ENCODE data around the gene ROM1. TPM values are rescaled to one million over a fixed set of nuclear protein-coding genes. Genes with fewer than 3 reads are reported as not detected.
A peak's percentile ranks its signal among the peaks of the same experiment; 100 is the strongest.

The ROM1 gene
- total RNA-seq, 1 donor = 6.5 TPM

DNA sequence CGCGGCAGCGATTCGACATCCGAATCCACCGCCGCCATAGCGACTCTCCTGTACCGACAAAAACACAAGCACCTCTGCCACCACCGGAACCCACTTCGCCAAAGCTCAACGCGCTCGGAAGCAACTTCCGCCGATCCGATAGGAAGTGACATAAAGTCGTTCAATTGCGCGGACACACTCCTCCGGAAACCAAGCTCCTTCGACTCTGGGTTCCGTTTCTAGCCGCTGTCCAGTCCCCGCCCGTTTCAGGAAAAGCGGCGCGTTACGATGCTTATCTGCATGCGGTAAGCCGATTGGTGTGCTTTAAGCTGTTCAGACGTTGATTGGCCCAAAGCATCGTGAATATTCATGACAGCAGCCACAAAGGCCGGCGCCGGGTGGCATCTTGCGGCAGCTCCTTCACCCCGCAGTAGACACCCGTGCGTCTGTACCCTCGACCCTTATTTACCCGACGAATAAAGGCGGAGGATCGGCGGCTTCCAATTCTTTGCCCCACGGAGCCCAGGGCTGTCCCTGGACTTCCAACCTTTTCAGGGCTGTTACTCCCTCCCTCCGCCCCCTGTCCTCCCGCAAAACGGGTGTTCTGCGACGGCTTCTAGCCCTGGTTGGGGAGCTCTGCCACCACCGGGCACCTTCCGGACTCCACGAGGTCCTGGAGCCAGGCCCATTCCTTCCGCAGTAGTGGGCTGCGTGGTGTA, 21.5 kb upstream of the ROM1 start, which contains the start of gene TUT1:
Gene TUT1 (minus strand): TSS at position 76 of the 698 bp plus-strand sequence. CDS start 38 bp downstream, at position 38.
- peak; percentile 98 for DNase-seq (ENCODE audit: insufficient read length, low spot score, missing footprints)
- no peaks in the 10 kb centered on the region for H3K27me3 ChIP-seq (ENCODE audit: insufficient read depth, low read length)
- H3K4me3 ChIP-seq (ENCODE audit: insufficient read depth, low read length) = peak within 1 kb of the TSS; percentile 73
- H3K4me1 ChIP-seq (ENCODE audit: insufficient read depth, low read length) = peaks cover 27% of the 10 kb centered on the region
- H2AFZ ChIP-seq (ENCODE audit: low read length) = peak within 1 kb of the TSS; percentile 88
- H4K20me1 ChIP-seq (ENCODE audit: insufficient read depth, low read length) = peaks cover 3% of the 10 kb centered on the region
- peak within 1 kb of the TSS; percentile 69 for H3K27ac ChIP-seq (ENCODE audit: low read depth, low read length)
- H3K79me2 ChIP-seq (ENCODE audit: insufficient read depth, low read length) = peaks cover 22% of the 10 kb centered on the region
- H3K4me2 ChIP-seq (ENCODE audit: insufficient read depth, low read length) = peak within 1 kb of the TSS; percentile 89
- TF ChIP-seq, protein P1, sequence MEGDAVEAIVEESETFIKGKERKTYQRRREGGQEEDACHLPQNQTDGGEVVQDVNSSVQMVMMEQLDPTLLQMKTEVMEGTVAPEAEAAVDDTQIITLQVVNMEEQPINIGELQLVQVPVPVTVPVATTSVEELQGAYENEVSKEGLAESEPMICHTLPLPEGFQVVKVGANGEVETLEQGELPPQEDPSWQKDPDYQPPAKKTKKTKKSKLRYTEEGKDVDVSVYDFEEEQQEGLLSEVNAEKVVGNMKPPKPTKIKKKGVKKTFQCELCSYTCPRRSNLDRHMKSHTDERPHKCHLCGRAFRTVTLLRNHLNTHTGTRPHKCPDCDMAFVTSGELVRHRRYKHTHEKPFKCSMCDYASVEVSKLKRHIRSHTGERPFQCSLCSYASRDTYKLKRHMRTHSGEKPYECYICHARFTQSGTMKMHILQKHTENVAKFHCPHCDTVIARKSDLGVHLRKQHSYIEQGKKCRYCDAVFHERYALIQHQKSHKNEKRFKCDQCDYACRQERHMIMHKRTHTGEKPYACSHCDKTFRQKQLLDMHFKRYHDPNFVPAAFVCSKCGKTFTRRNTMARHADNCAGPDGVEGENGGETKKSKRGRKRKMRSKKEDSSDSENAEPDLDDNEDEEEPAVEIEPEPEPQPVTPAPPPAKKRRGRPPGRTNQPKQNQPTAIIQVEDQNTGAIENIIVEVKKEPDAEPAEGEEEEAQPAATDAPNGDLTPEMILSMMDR (IDR thresholded peaks at IDR 0.05; ENCODE audit: extremely low read depth, low read depth, low read length) = no peak
- H3K36me3 ChIP-seq (ENCODE audit: insufficient read depth, low read length) = peaks cover 45% of the 10 kb centered on the region
- H3K9me3 ChIP-seq (ENCODE audit: low read depth, low read length) = no peaks in the 10 kb centered on the region

DNA sequence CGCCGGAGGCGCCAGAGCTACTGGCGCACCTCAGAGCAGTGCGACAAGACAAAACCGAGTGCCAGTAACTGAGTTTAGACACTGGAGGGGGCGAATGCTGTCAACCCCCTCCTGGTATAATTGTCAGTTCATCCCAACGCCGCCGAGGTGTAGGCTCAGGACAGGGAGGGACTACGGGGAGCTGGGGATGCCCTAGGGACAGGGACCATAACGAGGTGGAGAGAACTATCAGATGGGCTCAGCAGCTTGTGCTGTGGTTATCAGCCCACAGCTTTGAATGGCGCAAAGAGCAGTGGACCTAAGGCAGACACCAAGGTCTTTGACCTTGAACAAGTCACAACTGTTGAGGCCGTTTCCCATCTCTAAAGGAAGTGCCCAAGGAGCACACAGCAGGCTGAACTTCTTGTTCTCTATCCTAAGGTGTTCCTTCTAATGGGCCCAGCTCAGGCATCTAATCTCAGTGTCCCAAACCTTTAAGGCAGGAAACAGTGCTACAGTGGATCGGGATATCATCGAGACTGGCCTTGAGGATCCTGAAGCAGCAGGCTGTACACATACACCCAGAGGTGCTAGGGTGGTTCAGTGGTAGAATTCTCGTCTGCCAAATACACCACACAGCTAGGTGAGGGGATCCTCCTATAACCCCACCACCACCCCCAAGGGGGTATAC, 20.8 kb upstream of the ROM1 start:
- Histone ChIP-seq H4K20me1 (ENCODE audit: insufficient read depth, low read length) (peaks cover 3% of the 10 kb centered on the region), H2AFZ (ENCODE audit: low read length) (peak overlapping the region; percentile 88), H3K9me3 (ENCODE audit: low read depth, low read length) (no peaks in the 10 kb centered on the region), H3K4me1 (ENCODE audit: insufficient read depth, low read length) (peaks cover 27% of the 10 kb centered on the region), H3K79me2 (ENCODE audit: insufficient read depth, low read length) (peaks cover 24% of the 10 kb centered on the region), H3K36me3 (ENCODE audit: insufficient read depth, low read length) (peaks cover 48% of the 10 kb centered on the region), H3K4me2 (ENCODE audit: insufficient read depth, low read length) (peak overlapping the region; percentile 87), H3K27me3 (ENCODE audit: insufficient read depth, low read length) (no peaks in the 10 kb centered on the region), H3K27ac (ENCODE audit: low read depth, low read length) (peak overlapping the region; percentile 56), H3K4me3 (ENCODE audit: insufficient read depth, low read length) (peak overlapping the region; percentile 73)
- peak; percentile 61 for DNase-seq (ENCODE audit: insufficient read length, low spot score, missing footprints)
- TF ChIP-seq, protein P1 (IDR thresholded peaks at IDR 0.05; ENCODE audit: extremely low read depth, low read depth, low read length) = no peak

DNA sequence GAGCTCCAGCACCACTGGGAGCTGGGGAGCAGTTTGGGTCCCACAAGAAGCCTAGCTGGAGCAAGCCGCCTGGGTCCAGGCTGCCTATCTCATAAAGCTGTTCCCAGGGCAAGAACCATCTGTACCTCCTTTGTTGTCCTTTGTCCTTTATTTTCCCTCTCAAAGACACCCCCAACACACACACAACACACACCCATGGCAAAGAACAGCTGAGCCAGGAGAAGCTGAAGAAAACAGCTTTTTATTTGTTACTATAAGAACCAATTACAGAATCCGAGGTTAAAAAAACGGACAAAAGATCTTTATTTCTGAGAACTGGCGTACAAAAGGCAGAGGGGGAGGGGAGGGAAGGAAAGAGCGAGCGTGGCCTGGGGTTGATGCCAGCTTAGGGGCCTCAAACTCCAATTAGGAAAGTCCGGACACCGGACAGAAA, 20.1 kb upstream of the ROM1 start:
- Histone ChIP-seq H3K27me3 (ENCODE audit: insufficient read depth, low read length) (no peaks in the 10 kb centered on the region), H3K36me3 (ENCODE audit: insufficient read depth, low read length) (peaks cover 49% of the 10 kb centered on the region), H3K4me2 (ENCODE audit: insufficient read depth, low read length) (no peak overlapping the region), H3K79me2 (ENCODE audit: insufficient read depth, low read length) (peaks cover 26% of the 10 kb centered on the region), H2AFZ (ENCODE audit: low read length) (no peak overlapping the region), H3K27ac (ENCODE audit: low read depth, low read length) (no peak overlapping the region), H4K20me1 (ENCODE audit: insufficient read depth, low read length) (peaks cover 8% of the 10 kb centered on the region), H3K9me3 (ENCODE audit: low read depth, low read length) (no peaks in the 10 kb centered on the region), H3K4me3 (ENCODE audit: insufficient read depth, low read length) (no peak overlapping the region), H3K4me1 (ENCODE audit: insufficient read depth, low read length) (peaks cover 22% of the 10 kb centered on the region)
- TF ChIP-seq, protein P1 (IDR thresholded peaks at IDR 0.05; ENCODE audit: extremely low read depth, low read depth, low read length) = no peak
- peak; percentile 25 for DNase-seq (ENCODE audit: insufficient read length, low spot score, missing footprints)

DNA sequence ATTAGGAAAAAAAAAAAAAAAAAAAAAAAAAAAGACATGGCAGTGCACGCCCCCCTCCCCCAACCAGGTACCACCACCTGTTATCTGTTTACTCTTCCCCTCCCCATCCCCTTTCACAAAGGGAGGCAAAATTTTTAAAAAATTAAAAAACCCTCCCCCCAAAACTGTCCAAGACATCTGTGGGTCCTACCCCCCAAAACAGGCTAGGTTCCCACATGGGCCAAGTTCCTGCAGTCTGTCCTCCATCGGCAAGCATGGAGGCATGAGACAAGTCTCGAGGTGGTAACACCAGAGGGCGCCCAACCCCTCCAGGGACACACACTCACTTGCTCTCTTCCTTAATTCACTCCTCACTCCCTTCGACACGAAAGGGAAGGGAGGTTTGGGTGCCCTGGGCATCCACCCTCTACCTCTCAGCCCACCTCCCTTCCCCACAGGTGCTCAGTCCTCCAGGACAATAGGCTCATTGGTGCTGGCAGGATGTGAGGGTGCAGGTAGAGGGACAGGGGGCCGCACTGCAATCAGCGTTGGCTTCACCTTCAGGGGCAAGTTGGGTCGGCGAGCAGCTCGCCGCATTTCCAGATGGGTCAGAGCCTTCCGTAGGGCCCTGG, 19.5 kb upstream of the ROM1 start:
- no peak overlapping the region for H2AFZ ChIP-seq (ENCODE audit: low read length)
- no peak overlapping the region for H3K4me2 ChIP-seq (ENCODE audit: insufficient read depth, low read length)
- H3K9me3 ChIP-seq (ENCODE audit: low read depth, low read length) = no peaks in the 10 kb centered on the region
- no peak overlapping the region for H3K4me3 ChIP-seq (ENCODE audit: insufficient read depth, low read length)
- H3K79me2 ChIP-seq (ENCODE audit: insufficient read depth, low read length) = peaks cover 32% of the 10 kb centered on the region
- TF ChIP-seq, protein P1 (IDR thresholded peaks at IDR 0.05; ENCODE audit: extremely low read depth, low read depth, low read length) = peak; percentile 72
- no peak overlapping the region for H3K27ac ChIP-seq (ENCODE audit: low read depth, low read length)
- H3K4me1 ChIP-seq (ENCODE audit: insufficient read depth, low read length) = peaks cover 20% of the 10 kb centered on the region
- peaks cover 11% of the 10 kb centered on the region for H4K20me1 ChIP-seq (ENCODE audit: insufficient read depth, low read length)
- peak; percentile 92 for DNase-seq (ENCODE audit: insufficient read length, low spot score, missing footprints)
- no peaks in the 10 kb centered on the region for H3K27me3 ChIP-seq (ENCODE audit: insufficient read depth, low read length)
- H3K36me3 ChIP-seq (ENCODE audit: insufficient read depth, low read length) = peaks cover 51% of the 10 kb centered on the region

Data from osteoblast (primary cell).